Stimulated activated CD8-positive, alpha-beta memory T cell treated with anti-CD3 and anti-CD28 coated beads, Interleukin-12 subunit alpha, Interleukin-12 subunit beta, amount 100 ng/mL, for 4 hours (primary cell): ENCODE measurements around the gene IFNA21.
"Not testable (repeated sequence)": the region's sequence is repeated elsewhere in the genome, so short reads cannot be mapped to it uniquely, and the experiment has no call there.

Experiments
- DNase-seq: peaks from one replicate; pipeline ENCODE4 v3.0.0-alpha.2; 2020; ENCODE audit warnings: low read depth

The IFNA21 gene

DNA sequence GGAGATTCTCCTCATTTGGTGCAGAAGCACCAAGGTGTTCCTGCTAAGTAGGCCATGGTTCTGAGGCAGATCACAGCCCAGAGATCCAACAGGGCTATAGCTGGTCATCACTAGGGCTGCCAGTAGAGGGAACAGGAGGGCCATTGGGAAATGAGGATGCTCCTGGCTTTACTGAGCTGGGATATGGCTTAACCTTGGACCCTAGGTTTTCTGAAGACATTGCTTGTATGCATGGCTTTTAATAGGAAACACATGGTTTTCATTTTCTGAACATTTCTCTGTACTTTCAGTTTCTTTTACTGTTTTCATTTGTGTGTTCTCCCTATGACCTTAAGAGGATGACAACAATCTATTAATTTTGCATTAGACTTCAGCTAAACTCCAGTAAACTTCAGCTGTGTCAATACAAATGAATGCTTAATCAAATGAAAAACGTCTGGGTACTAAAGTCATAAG, 25.0 kb downstream of the IFNA21 start, which contains the start of gene IFNW1:
Gene IFNW1 (minus strand): TSS at position 406 of the 456 bp plus-strand sequence. CDS start 262 bp downstream, at position 144.
- DNase-seq, result no peak

DNA sequence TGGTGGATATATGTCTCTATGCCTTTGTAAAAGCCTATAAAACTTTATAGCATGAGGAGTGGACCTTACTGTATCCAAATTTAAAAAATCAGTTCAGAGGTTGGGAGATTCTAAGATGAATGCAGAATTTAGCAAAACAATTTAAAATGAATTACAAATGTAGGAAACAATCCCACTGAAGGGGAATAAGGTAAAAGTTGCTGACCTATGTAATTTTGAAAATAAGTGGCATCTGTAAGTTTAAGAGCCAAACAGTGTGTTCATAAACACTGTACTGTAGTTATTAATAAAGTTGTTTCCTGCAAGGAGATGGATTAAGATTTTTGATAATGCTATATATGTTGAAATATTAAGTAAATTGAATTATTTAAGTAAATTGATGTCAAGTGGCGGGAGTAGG, 29.4 kb downstream of the IFNA21 start:
- no peak for DNase-seq

DNA sequence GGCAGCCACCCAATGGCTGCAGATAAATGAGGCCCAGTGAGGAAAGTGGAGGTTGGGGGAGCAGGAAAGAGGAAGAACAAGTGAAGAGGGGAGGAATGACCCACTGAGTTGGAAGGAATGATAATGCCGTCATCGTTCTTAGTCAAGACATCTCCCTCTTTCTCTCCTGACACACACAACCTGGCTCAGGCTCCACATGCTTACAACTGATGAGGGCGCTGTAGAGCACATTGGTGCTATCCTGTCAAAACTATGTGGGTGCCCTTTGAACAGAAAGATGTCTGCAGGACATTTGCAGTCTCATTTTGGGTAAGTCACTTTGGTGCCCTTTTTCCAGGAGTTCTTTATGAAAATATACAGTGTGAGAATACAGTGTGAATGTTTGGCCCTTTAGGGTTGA, 30.7 kb downstream of the IFNA21 start:
- no peak for DNase-seq

DNA sequence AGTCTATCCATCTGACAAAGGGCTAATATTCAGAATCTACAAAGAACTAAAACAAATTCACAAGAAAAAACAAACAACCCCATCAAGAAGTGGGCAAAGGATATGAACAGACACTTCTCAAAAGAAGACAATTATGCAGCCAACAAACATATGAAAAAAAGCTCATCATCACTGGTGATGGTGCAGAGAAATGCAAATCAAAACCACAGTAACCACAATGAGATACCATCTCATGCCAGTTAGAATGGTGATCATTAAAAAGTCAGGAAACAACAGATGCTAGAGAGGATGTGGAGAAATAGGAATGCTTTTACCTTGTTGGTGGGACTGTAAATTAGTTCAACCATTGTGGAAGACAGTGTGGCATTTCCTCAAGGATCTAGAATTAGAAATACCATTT, 38.3 kb downstream of the IFNA21 start:
- not testable (repeated sequence) for DNase-seq

DNA sequence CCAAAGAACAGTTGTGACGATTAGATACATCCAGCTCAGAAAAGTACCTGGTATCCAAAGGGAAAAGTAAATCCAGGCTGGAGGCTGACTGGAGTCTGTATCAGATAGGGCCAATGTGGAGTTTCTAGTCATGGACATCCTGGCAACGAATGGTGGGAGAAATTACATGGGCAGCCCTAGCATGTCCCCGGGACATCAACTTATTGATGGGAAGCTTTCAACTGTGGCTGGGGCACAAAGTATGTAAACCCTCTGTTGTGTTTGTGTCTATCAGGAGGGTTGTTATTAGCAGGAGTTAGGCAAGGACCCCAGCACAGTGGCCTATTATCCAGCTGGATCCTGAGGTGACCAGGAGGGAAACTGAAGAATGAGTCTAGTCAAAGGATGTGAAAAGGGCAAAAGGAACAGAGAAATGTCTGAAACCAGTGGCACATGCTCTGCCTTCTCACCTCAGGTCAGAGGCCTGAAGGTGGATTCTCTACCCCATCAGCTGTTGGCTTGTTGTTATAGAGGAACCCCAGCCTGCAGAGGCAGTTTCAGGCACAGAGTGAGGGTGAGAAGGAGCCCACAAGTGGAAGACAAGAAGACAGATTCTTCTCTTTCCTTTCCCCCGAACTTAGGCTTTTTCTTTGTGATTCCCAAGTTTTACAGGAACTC, 44.7 kb downstream of the IFNA21 start:
- DNase-seq, result no peak

DNA sequence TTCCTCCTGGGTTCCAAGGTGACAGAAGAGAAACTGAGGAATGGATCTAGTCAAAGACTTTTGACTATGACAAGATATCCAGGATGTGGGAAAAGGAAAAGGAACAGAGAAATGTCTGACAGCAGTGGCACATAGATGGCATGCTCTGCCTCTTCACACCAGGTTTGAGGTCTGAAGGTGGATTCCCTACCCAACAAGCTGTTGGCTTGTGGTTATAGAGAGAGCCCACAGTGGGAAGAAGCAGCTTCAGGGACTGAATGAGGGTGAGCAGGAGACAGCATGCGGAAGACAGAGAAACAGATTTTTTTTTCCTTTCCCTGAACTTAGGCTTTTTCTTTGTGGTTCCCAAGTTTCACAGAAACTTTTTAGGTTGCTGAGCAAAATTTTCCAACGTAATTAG, 45.4 kb downstream of the IFNA21 start:
- DNase-seq, result no peak

DNA sequence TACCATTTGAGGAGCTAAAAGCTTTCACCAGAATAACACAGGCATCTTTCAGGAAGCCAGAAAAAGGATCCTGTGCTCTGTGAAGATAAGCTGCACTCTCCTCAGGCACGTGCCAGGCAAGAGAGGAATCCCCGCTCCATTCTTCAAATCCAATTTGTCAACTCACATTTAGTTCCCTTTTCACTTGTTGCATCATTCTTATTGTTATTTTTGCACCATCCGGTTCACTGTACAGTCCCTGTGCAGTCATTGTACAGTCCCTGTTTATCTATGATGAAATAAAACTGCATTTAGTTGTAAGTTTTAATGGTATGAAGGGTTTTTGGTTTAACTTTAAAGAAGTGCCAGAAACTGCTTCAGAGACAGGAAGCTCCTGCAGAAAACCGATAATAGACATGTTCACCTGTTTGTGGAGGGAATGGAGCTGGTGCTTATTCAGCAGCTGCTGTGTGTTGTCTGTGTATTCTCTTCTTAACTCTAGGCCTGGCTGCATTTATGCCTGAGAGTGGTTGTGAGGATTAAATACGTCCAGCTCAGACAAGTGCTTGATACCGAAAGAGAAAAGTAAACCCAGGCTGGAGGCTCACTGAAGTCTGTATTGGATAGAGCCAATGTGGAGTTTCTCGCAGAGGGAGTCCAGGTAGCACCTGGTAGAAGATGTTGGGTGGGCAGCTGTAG, 47.2 kb downstream of the IFNA21 start:
- no peak for DNase-seq
